Measurements from ENCODE around the gene SLC6A8.

SLC6A8 gene

GRCh38 chrX:153731117-153731844 is 43.6 kb downstream of the SLC6A8 start:
- DNase-seq, result no peak
- no peak for TF ChIP-seq CTCF (IDR thresholded peaks at IDR 0.05; ENCODE audit: low read depth, low read length, missing control alignments)
- in situ Hi-C loops (cut with HindIII; ENCODE audit: low pct_ligation_motif_present, low sequenced_read_pairs), result no loop called here
- Histone ChIP-seq H3K27me3 (replicated peaks) (no peaks in the 10 kb centered on the region), H3K4me3 (ENCODE audit: low read depth, low read length) (no peak overlapping the region), H3K36me3 (replicated peaks) (no peaks in the 10 kb centered on the region), H3K27ac (no peak overlapping the region)

DNA sequence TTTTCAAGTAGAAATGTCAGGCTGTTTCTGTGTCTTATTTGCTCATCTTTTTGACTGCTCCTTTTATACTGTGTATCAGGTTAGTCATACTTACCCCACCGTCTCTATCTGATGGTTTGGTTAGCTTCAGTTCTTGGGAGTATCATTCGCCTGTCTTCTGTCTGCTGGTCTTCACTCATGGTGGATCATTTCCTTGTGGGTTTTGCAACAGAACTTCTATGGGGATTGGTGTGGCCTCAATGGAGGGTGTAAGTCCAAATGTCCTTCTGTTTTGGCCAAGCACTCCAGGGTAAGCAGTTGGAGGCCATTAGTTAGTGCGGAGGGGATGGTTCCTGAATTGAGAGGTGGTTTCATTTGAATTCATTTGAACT is 44.1 kb downstream of the SLC6A8 start:
- H3K27me3 ChIP-seq (replicated peaks), result no peaks in the 10 kb centered on the region
- DNase-seq, result no peak
- no peak overlapping the region for H3K4me3 ChIP-seq (ENCODE audit: low read depth, low read length)
- in situ Hi-C loops (cut with HindIII; ENCODE audit: low pct_ligation_motif_present, low sequenced_read_pairs), result no loop called here
- no peak overlapping the region for H3K27ac ChIP-seq
- TF ChIP-seq CTCF (IDR thresholded peaks at IDR 0.05; ENCODE audit: low read depth, low read length, missing control alignments), result no peak
- no peaks in the 10 kb centered on the region for H3K36me3 ChIP-seq (replicated peaks)

DNA sequence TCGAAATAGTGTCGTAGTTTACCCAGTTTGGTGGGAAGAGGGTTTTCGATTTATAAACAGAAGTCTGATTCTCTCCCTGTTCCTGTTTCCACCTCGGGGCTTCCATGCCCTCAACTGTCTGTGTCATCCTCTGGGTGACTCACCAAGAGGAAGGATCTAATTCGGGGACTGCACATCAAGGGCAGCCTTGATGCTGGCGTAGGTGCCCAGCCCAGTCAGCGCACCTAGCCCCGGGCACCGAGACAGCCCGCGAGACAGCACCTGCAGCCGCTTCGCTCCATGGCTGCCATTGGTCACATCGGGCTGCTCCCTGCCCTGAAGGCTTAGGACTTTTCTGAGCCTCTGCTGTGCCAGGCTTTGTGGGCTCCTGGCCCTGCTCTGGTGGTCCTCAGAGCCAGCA is 44.7 kb downstream of the SLC6A8 start:
- no peak for DNase-seq
- Histone ChIP-seq H3K36me3 (replicated peaks) (no peaks in the 10 kb centered on the region), H3K4me3 (ENCODE audit: low read depth, low read length) (no peak overlapping the region), H3K27ac (no peak overlapping the region), H3K27me3 (replicated peaks) (no peaks in the 10 kb centered on the region)
- no peak for TF ChIP-seq CTCF (IDR thresholded peaks at IDR 0.05; ENCODE audit: low read depth, low read length, missing control alignments)
- in situ Hi-C loops (cut with HindIII; ENCODE audit: low pct_ligation_motif_present, low sequenced_read_pairs), result no loop called here

GRCh38 chrX:153733651-153734240 is 46.0 kb downstream of the SLC6A8 start:
- in situ Hi-C loops (cut with HindIII; ENCODE audit: low pct_ligation_motif_present, low sequenced_read_pairs), result no loop called here
- no peak for DNase-seq
- H3K27ac ChIP-seq, result no peak overlapping the region
- H3K36me3 ChIP-seq (replicated peaks), result no peaks in the 10 kb centered on the region
- no peaks in the 10 kb centered on the region for H3K27me3 ChIP-seq (replicated peaks)
- no peak for TF ChIP-seq CTCF (IDR thresholded peaks at IDR 0.05; ENCODE audit: low read depth, low read length, missing control alignments)
- no peak overlapping the region for H3K4me3 ChIP-seq (ENCODE audit: low read depth, low read length)

DNA sequence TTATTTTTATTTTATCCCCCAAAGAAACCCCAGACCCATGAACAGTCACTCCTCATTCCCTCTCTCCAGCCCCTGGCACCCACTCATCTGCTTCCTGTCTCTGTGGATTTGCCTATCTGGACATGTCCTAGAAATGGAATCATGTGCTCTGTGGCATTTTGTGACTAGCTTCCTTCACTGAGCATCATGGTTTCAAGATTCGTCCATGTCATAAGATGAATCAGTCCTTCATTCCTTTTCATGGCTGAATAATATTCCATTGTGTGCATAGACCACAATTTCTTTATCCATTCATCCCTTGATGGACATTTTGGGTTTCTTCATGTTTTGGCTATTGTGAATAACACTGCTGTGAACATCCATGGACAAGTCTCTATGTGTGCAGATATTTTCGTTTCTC is 47.1 kb downstream of the SLC6A8 start:
- Histone ChIP-seq H3K27ac (no peak overlapping the region), H3K4me3 (ENCODE audit: low read depth, low read length) (no peak overlapping the region), H3K27me3 (replicated peaks) (no peaks in the 10 kb centered on the region), H3K36me3 (replicated peaks) (no peaks in the 10 kb centered on the region)
- TF ChIP-seq CTCF (IDR thresholded peaks at IDR 0.05; ENCODE audit: low read depth, low read length, missing control alignments), result no peak
- no peak for DNase-seq
- in situ Hi-C loops (cut with HindIII; ENCODE audit: low pct_ligation_motif_present, low sequenced_read_pairs), result no loop called here

DNA sequence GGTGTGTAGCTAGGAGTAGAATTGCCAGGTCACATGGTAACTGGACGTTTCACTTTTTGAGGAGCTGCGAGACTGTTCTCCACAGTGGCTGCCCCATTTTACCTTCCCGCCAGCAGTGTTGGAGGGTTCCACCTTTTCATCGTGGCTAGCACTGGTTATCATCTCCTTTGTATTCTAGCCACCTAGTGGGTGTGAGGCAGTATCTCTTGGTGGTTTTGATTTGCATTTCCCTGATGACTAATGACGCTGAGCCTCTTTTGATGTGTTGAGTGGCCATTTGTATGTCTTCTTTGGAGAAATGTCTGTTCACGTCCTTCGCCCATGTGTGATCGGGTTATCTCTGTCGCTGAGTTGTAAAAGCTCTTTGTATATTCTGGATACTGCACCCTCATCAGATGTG is 47.5 kb downstream of the SLC6A8 start:
- Histone ChIP-seq H3K27ac (no peak overlapping the region), H3K4me3 (ENCODE audit: low read depth, low read length) (no peak overlapping the region), H3K27me3 (replicated peaks) (no peaks in the 10 kb centered on the region), H3K36me3 (replicated peaks) (no peaks in the 10 kb centered on the region)
- in situ Hi-C loops (cut with HindIII; ENCODE audit: low pct_ligation_motif_present, low sequenced_read_pairs), result no loop called here
- TF ChIP-seq CTCF (IDR thresholded peaks at IDR 0.05; ENCODE audit: low read depth, low read length, missing control alignments), result peak; percentile 13
- DNase-seq, result no peak
